HEK293T (cell line): ENCODE data around the gene ADNP.

ENCODE experiments used
- CTCF ChIA-PET: fragments of 350-600 bp; formaldehyde crosslinking; extraction: SDS; loops from one replicate; lab custom pipeline; 2021; ENCODE audit warnings: antibody characterized with exemption, inconsistent platforms; lab: Yijun Ruan, JAX
- POLR2A ChIA-PET: fragments of 350-600 bp; formaldehyde crosslinking; extraction: SDS; loops from one replicate; lab custom pipeline; 2020; ENCODE audit warnings: antibody characterized with exemption, inconsistent platforms; lab: Yijun Ruan, JAX
- DNase-seq: peaks from one replicate; pipeline ENCODE4 v3.0.0; 2012; ENCODE audit warnings: mixed read lengths; ENCODE audit errors: extremely low spot score
- ARNT ChIP-seq: fragments of 450-650 bp; IDR thresholded peaks from 2 replicates; pipeline ENCODE4 v1.6.1; 2017; ENCODE audit warnings: mild to moderate bottlenecking
- BHLHE40 ChIP-seq: fragments of 450-650 bp; IDR thresholded peaks from 2 replicates; pipeline ENCODE4 v1.6.1; 2016; ENCODE audit warnings: mild to moderate bottlenecking, moderate library complexity, borderline replicate concordance
- CTBP1 ChIP-seq: fragments of 450-650 bp; IDR thresholded peaks from 2 replicates; pipeline ENCODE4 v1.6.1; 2016; ENCODE audit warnings: borderline replicate concordance
- ELF4 ChIP-seq: fragments of 450-650 bp; IDR thresholded peaks from 2 replicates; pipeline ENCODE4 v1.6.1; 2017; ENCODE audit warnings: antibody characterized with exemption
- FOXA1 ChIP-seq: fragments of 450-650 bp; IDR thresholded peaks from 2 replicates; pipeline ENCODE4 v1.6.1; 2016; ENCODE audit warnings: mild to moderate bottlenecking
- FOXK2 ChIP-seq: fragments of 450-650 bp; IDR thresholded peaks from 2 replicates; pipeline ENCODE4 v1.6.1; 2016; ENCODE audit warnings: mild to moderate bottlenecking
- FOXM1 ChIP-seq: fragments of 450-650 bp; IDR thresholded peaks from 2 replicates; pipeline ENCODE4 v1.6.1; 2017; ENCODE audit warnings: mild to moderate bottlenecking, borderline replicate concordance
- HDGF ChIP-seq: fragments of 450-650 bp; IDR thresholded peaks from 2 replicates; pipeline ENCODE4 v1.6.1; 2017; ENCODE audit warnings: antibody characterized with exemption, borderline replicate concordance
- L3MBTL2 ChIP-seq: fragments of 450-650 bp; conservative IDR thresholded peaks from 2 replicates; pipeline ENCODE4 v1.6.1; 2016; ENCODE audit warnings: mild to moderate bottlenecking
- LEF1 ChIP-seq: fragments of 450-650 bp; IDR thresholded peaks from 2 replicates; pipeline ENCODE4 v1.6.1; 2017; ENCODE audit warnings: mild to moderate bottlenecking, borderline replicate concordance
- NFRKB ChIP-seq: fragments of 450-650 bp; IDR thresholded peaks from 2 replicates; pipeline ENCODE4 v1.6.1; 2016; ENCODE audit warnings: mild to moderate bottlenecking, moderate library complexity
- PKNOX1 ChIP-seq: fragments of 450-650 bp; IDR thresholded peaks from 2 replicates; pipeline ENCODE4 v1.6.1; 2016
- SP1 ChIP-seq: fragments of 450-650 bp; IDR thresholded peaks from 2 replicates; pipeline ENCODE4 v1.6.1; 2017
- SUZ12 ChIP-seq: fragments of 450-650 bp; IDR thresholded peaks from 2 replicates; pipeline ENCODE4 v1.6.1; 2016; ENCODE audit warnings: mild to moderate bottlenecking
- TARDBP ChIP-seq: fragments of 450-650 bp; IDR thresholded peaks from 2 replicates; pipeline ENCODE4 v1.6.1; 2016
- ZNF384 ChIP-seq: fragments of 450-650 bp; IDR thresholded peaks from 2 replicates; pipeline ENCODE4 v1.6.1; 2016

The ADNP gene

GRCh38 chr20:50928469-50928868 lies 2.8 kb downstream of the ADNP start:
- ChIA-PET POLR2A (no interaction called here), CTCF (interaction anchor here (0.9 kb wide), 1 partner anchor 138 kb away, joined by 4 read pairs; no protein-coding TSS in a partner anchor)
- TF ChIP-seq SP1 = no peak
- TF ChIP-seq ELF4 = no peak
- no peak for TF ChIP-seq ZNF384
- TF ChIP-seq L3MBTL2 = no peak
- TF ChIP-seq NFRKB = no peak
- no peak for TF ChIP-seq BHLHE40
- no peak for TF ChIP-seq FOXA1
- TF ChIP-seq SUZ12 = no peak
- no peak for TF ChIP-seq TARDBP
- no peak for DNase-seq

DNA sequence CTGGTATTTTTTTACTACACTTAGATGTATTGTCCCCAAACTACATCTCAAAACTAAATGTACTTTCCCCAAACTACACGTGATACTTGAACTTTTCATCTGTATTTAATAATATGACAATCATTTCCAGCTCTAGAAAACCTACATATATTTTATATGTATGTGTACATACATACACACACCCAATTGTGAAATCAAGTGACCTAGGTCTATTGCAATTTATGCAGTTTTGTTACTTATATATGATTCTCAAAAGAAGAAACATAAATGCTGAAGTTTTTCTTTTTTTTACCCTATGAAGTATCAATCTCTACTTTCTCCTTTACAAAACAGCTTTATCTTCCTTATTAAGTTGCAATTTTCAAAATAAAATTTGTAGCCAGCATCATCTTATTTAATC lies 4.7 kb downstream of the ADNP start:
- no peak for DNase-seq
- POLR2A ChIA-PET = no interaction called here
- TF ChIP-seq TARDBP (no peak), LEF1 (no peak), ARNT (no peak), HDGF (no peak), ZNF384 (no peak), ELF4 (no peak), FOXA1 (no peak), BHLHE40 (no peak), PKNOX1 (no peak), L3MBTL2 (no peak)
- CTCF ChIA-PET = interaction anchor here (1.6 kb wide), 1 partner anchor 132 kb away, joined by 4 read pairs; the partner anchor contains the start of gene BCAS4

DNA sequence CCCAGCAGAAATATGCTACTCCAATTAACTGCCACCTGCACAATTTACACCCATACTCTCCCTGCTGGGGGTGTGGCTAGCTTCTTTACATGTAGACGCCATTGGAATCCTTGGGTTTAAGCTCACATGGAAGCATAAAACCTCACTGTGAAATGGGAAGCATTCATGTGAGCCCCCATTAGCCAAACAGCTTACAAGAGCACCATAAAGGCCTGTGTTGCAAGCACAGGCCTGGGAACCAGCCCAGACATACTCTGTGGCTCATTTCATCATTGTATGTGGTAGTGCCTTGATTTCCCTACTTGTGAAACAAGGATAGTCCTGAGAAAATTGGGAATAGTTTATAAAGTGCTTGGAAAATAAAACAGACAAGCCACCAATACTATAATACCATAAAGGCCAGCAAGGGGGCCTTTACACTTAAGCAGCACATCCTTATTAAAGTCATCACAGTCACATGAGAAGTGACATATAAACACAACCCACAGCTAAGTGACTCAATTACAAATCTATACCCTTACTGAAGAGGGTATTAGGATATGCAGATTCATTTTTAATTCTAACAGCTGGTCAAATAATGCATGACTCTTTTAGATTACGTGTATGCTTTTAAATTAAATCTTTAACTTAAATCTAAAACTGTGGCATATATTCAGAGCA lies 6.8 kb downstream of the ADNP start:
- POLR2A ChIA-PET = no interaction called here
- CTCF ChIA-PET = interaction anchor here (0.6 kb wide), 1 partner anchor 168 kb away, joined by 3 read pairs; no protein-coding TSS in a partner anchor
- DNase-seq = no peak
- TF ChIP-seq ELF4 (no peak), L3MBTL2 (no peak), TARDBP (no peak), HDGF (no peak), PKNOX1 (no peak)

GRCh38 chr20:50921803-50922501 lies 9.3 kb downstream of the ADNP start:
- ChIA-PET CTCF (no interaction called here), POLR2A (interaction anchor here (1.1 kb wide), 1 partner anchor 10 kb away, joined by 4 read pairs; the partner anchor contains the start of gene ADNP)
- DNase-seq = no peak
- TF ChIP-seq FOXK2 (no peak), HDGF (no peak), FOXA1 (no peak), ZNF384 (no peak), L3MBTL2 (no peak), TARDBP (no peak), ARNT (no peak), SP1 (no peak), LEF1 (no peak), SUZ12 (no peak), ELF4 (no peak), BHLHE40 (no peak), NFRKB (no peak), PKNOX1 (no peak), CTBP1 (no peak), FOXM1 (no peak)

- no peak for DNase-seq
- POLR2A ChIA-PET = interaction anchor here (2.6 kb wide), 1 partner anchor 10 kb away, joined by 7 read pairs; the partner anchor contains the start of gene ADNP
- CTCF ChIA-PET = interaction anchor here (1.3 to 1.5 kb wide), 2 partner anchors 9 to 10 kb away, joined by 3 to 7 read pairs; partner anchors contain the start of gene ADNP
- TF ChIP-seq FOXK2 (no peak), ZNF384 (no peak), HDGF (no peak), L3MBTL2 (no peak), CTBP1 (no peak), NFRKB (no peak), SUZ12 (no peak), FOXA1 (no peak), ARNT (no peak), TARDBP (no peak), SP1 (no peak), FOXM1 (no peak), LEF1 (no peak), ELF4 (no peak), BHLHE40 (no peak), PKNOX1 (no peak)
Observed at GRCh38 chr20:50920997-50921396, 10.2 kb downstream of the ADNP start.
